ENCODE results near the gene NANOS1.

DNA sequence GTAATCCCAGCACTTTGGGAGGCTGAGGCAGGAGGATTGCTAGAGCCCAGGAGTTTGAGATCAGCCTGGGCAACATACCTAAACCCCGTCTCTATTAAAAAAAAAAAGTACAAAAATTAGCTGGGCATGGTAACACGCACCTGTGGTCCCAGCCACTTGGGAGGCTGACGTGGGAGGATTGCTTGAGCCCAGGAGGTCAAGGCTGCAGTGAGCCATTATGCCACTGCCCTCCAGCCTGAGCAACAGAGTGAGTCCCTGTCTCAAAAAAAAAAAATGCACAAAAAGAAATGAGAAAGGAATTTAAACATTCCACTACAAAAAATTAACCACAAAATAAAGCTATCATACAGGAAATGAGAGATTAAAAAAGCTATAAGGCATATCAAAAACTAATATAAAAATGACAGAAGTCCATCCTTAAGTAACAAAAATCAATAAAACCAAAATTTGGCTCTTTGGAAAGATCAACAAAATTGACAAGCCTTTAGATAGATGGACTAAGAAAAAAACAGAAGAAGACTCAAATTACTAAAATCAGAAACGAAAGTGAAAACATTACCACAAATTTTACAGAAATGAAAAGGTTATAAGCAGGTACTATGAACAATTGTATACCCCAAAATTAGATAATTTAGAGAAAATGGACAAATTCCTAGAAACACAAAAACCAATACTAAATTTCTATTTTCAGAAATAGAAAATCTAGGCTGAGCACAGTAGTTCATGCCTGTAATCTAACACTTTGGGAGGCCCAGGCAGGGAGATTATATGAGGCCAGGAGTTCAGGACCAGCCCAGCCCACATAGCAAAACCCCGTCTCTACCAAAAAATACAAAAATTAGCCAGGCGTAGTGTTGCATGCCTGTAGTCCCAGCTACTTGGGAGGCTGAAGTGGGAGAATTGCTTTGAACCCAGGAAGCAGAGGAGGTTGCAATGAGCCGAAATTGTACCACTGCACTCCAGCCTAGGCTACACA, 42.4 kb upstream of the NANOS1 start:
- TF ChIP-seq, protein P1, sequence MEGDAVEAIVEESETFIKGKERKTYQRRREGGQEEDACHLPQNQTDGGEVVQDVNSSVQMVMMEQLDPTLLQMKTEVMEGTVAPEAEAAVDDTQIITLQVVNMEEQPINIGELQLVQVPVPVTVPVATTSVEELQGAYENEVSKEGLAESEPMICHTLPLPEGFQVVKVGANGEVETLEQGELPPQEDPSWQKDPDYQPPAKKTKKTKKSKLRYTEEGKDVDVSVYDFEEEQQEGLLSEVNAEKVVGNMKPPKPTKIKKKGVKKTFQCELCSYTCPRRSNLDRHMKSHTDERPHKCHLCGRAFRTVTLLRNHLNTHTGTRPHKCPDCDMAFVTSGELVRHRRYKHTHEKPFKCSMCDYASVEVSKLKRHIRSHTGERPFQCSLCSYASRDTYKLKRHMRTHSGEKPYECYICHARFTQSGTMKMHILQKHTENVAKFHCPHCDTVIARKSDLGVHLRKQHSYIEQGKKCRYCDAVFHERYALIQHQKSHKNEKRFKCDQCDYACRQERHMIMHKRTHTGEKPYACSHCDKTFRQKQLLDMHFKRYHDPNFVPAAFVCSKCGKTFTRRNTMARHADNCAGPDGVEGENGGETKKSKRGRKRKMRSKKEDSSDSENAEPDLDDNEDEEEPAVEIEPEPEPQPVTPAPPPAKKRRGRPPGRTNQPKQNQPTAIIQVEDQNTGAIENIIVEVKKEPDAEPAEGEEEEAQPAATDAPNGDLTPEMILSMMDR (conservative IDR thresholded peaks at IDR 0.05; ENCODE audit: low read length) = no peak
- no peak for TF ChIP-seq EZH2phosphoT487 (IDR thresholded peaks at IDR 0.05; ENCODE audit: borderline replicate concordance, low read depth, low read length)

Data from OCI-LY7 (cell line).